IMR-90 (cell line): ENCODE results near the gene PDE6H. TPM values are rescaled to one million over a fixed set of nuclear protein-coding genes. Genes with fewer than 3 reads are reported as not detected.

ENCODE experiments used
- ATAC-seq: fragments of 200-7000 bp; cut with Tn5 transposase; 2 replicates; pipeline ENCODE4 v1.9.1; 2020; ENCODE audit warnings: low read depth, mild to moderate bottlenecking, moderate library complexity
- BruUV-seq: library from RNA; stranded (reverse); fragments of 400-500 nt; replicated peaks from 2 replicates; lab custom pipeline; 2021; lab: Mats Ljungman, UMichigan
- CTCF ChIA-PET: fragments of 300-600 bp; formaldehyde crosslinking; extraction: SDS; loops from one replicate; lab custom pipeline; 2021; ENCODE audit warnings: antibody characterized with exemption; lab: Yijun Ruan, JAX
- POLR2A ChIA-PET: fragments of 300-600 bp; sonication (Branson Sonifier 250); formaldehyde crosslinking; loops from one replicate; lab custom pipeline; 2022; ENCODE audit warnings: antibody characterized with exemption; ENCODE audit not compliant: unreplicated experiment; lab: Charles Lee
- DNase-seq: peaks from one replicate; pipeline ENCODE4 v3.0.0; 2013
- H2AFZ ChIP-seq: replicated peaks from 2 replicates; pipeline ENCODE3; 2013; ENCODE audit warnings: low read length, mild to moderate bottlenecking; ENCODE audit not compliant: poor library complexity
- H2AK5ac ChIP-seq: 2 replicates; pipeline ENCODE4 v1.6.1; 2013; ENCODE audit warnings: low read depth, low read length, inconsistent platforms
- H2AK9ac ChIP-seq: replicated peaks from 2 replicates; pipeline ENCODE3; 2013; ENCODE audit warnings: mild to moderate bottlenecking, low read depth, low read length, moderate library complexity; ENCODE audit not compliant: poor library complexity
- H2BK120ac ChIP-seq: 2 replicates; pipeline ENCODE4 v1.6.1; 2013; ENCODE audit warnings: low read depth, low read length, inconsistent platforms
- H2BK15ac ChIP-seq: 3 replicates; pipeline ENCODE4 v1.6.1; 2013; ENCODE audit warnings: low read depth, low read length, inconsistent platforms
- H2BK20ac ChIP-seq: 2 replicates; pipeline ENCODE4 v1.6.1; 2013; ENCODE audit warnings: low read depth, mild to moderate bottlenecking, inconsistent platforms, low read length, moderate library complexity
- H2BK5ac ChIP-seq: 2 replicates; pipeline ENCODE4 v1.6.1; 2013; ENCODE audit warnings: mild to moderate bottlenecking, low read depth, low read length, inconsistent platforms; ENCODE audit not compliant: poor library complexity, severe bottlenecking
- H3K14ac ChIP-seq: replicated peaks from 2 replicates; pipeline ENCODE4 v1.6.1; 2013; ENCODE audit warnings: low read depth, low read length, inconsistent platforms
- H3K18ac ChIP-seq: 2 replicates; pipeline ENCODE4 v1.6.1; 2013; ENCODE audit warnings: low read depth, low read length, control low read depth
- H3K23ac ChIP-seq: 2 replicates; pipeline ENCODE4 v1.6.1; 2013; ENCODE audit warnings: low read depth, low read length, inconsistent platforms
- H3K27ac ChIP-seq: 2 replicates; pipeline ENCODE4 v1.5.1; 2013; ENCODE audit warnings: mild to moderate bottlenecking, control low read depth, low read length; ENCODE audit not compliant: insufficient read depth
- H3K27me3 ChIP-seq: 2 replicates; pipeline ENCODE4 v1.6.1; 2013; ENCODE audit warnings: low read length; ENCODE audit not compliant: control insufficient read depth, insufficient read depth
- H3K36me3 ChIP-seq: 2 replicates; pipeline ENCODE4 v1.6.1; 2013; ENCODE audit warnings: low read length, mixed read lengths; ENCODE audit not compliant: control insufficient read depth, insufficient read depth
- H3K4ac ChIP-seq: 2 replicates; pipeline ENCODE4 v1.6.1; 2013; ENCODE audit warnings: low read depth, low read length, inconsistent platforms
- H3K4me1 ChIP-seq: 2 replicates; pipeline ENCODE4 v1.6.1; 2013; ENCODE audit warnings: low read length, mixed read lengths; ENCODE audit not compliant: control insufficient read depth, insufficient read depth
- H3K4me2 ChIP-seq: 2 replicates; pipeline ENCODE4 v1.6.1; 2013; ENCODE audit warnings: low read depth, mild to moderate bottlenecking, control low read depth, low read length, moderate library complexity
- H3K4me3 ChIP-seq: 2 replicates; pipeline ENCODE4 v1.5.1; 2013; ENCODE audit warnings: low read depth, mild to moderate bottlenecking, control low read depth, low read length, moderate library complexity; ENCODE audit not compliant: insufficient read depth
- H3K56ac ChIP-seq: 2 replicates; pipeline ENCODE4 v1.6.1; 2013; ENCODE audit warnings: low read length, inconsistent platforms; ENCODE audit not compliant: insufficient read depth; ENCODE audit errors: extremely low read depth
- H3K79me1 ChIP-seq, 2 experiments: 2 replicates each; pipeline ENCODE4 v1.6.1; 2013; ENCODE audit warnings: low read length in 2 of 2, inconsistent platforms in 1 of 2, low read depth in 1 of 2
- H3K9ac ChIP-seq: 2 replicates; pipeline ENCODE4 v1.6.1; 2013; ENCODE audit warnings: low read depth, low read length, control low read depth
- H3K9me1 ChIP-seq: 2 replicates; pipeline ENCODE4 v1.6.1; 2013; ENCODE audit warnings: low read length, inconsistent platforms; ENCODE audit not compliant: insufficient read depth
- H3K9me3 ChIP-seq: 2 replicates; pipeline ENCODE4 v1.6.1; 2013; ENCODE audit warnings: low read length; ENCODE audit not compliant: control insufficient read depth, insufficient read depth
- H4K20me1 ChIP-seq: 2 replicates; pipeline ENCODE4 v1.6.1; 2013; ENCODE audit warnings: low read length, inconsistent platforms; ENCODE audit not compliant: insufficient read depth
- H4K5ac ChIP-seq: 2 replicates; pipeline ENCODE4 v1.6.1; 2013; ENCODE audit warnings: mild to moderate bottlenecking, low read depth, low read length, control low read depth
- H4K8ac ChIP-seq, 2 experiments: 2 replicates each; pipeline ENCODE4 v1.6.1; 2013; ENCODE audit warnings: low read depth in 2 of 2, low read length in 2 of 2, control low read depth in 1 of 2, inconsistent platforms in 1 of 2
- H4K91ac ChIP-seq: 2 replicates; pipeline ENCODE4 v1.6.1; 2013; ENCODE audit warnings: low read depth, low read length, inconsistent platforms; ENCODE audit not compliant: insufficient read depth
- BHLHE40 ChIP-seq: fragments of 150-350 bp; IDR thresholded peaks from 2 replicates; pipeline ENCODE4 v1.6.1; 2016; ENCODE audit warnings: mild to moderate bottlenecking, low read depth, low read length
- CEBPB ChIP-seq: IDR thresholded peaks from 2 replicates; pipeline ENCODE4 v1.6.1; 2012; ENCODE audit warnings: low read depth, low read length, improper control_type of control experiment
- CHD1 ChIP-seq: IDR thresholded peaks from 2 replicates; pipeline ENCODE4 v1.6.1; 2012; ENCODE audit warnings: low read depth, low read length, improper control_type of control experiment
- FOS ChIP-seq: fragments of 150-350 bp; IDR thresholded peaks from 2 replicates; pipeline ENCODE4 v1.6.1; 2016; ENCODE audit warnings: low read depth, low read length
- MAFK ChIP-seq: IDR thresholded peaks from 2 replicates; pipeline ENCODE4 v1.6.1; 2012; ENCODE audit warnings: low read depth, low read length, improper control_type of control experiment
- MXI1 ChIP-seq: IDR thresholded peaks from 2 replicates; pipeline ENCODE4 v1.6.1; 2012; ENCODE audit warnings: low read depth, mild to moderate bottlenecking, low read length, moderate library complexity, borderline replicate concordance
- RAD21 ChIP-seq: IDR thresholded peaks from 2 replicates; pipeline ENCODE4 v1.6.1; 2012; ENCODE audit warnings: low read length, improper control_type of control experiment
- RCOR1 ChIP-seq: IDR thresholded peaks from 2 replicates; pipeline ENCODE4 v1.6.1; 2012; ENCODE audit warnings: mild to moderate bottlenecking, low read length, improper control_type of control experiment; ENCODE audit not compliant: insufficient replicate concordance
- RFX5 ChIP-seq: IDR thresholded peaks from 2 replicates; pipeline ENCODE4 v1.8.0; 2012; ENCODE audit warnings: low read depth, mild to moderate bottlenecking, low read length, moderate library complexity
- SMC3 ChIP-seq: fragments of 150-350 bp; IDR thresholded peaks from 2 replicates; pipeline ENCODE4 v1.6.1; 2016; ENCODE audit warnings: low read depth, mild to moderate bottlenecking, antibody characterized with exemption, low read length, moderate library complexity
- WGBS, 2 experiments: methylation state at CpG; one replicate each; pipeline versions ENCODE4 v1.1.5 to v1.1.7; 2013; ENCODE audit warnings: missing lambda C conversion rate in 2 of 2; ENCODE audit not compliant: insufficient read length in 1 of 2; ENCODE audit errors: extremely low coverage in 2 of 2; 5-methylcytosine and 5-hydroxymethylcytosine counted together
- dilution Hi-C: fragments of 300-500 bp; cut with HindIII; formaldehyde crosslinking; loops from one replicate; pipeline ENCODE4 v1.14.3; 2018; ENCODE audit warnings: low sequenced_read_pairs; ENCODE audit not compliant: unreplicated experiment
- in situ Hi-C: fragments of 300-500 bp; cut with MboI; formaldehyde crosslinking; loops from 3 replicates; pipeline ENCODE4 v1.14.3; 2019; ENCODE audit warnings: low sequenced_read_pairs, inconsistent platforms, mixed read lengths
- intact Hi-C: fragments of 100-400 bp; cut with micrococcal nuclease; formaldehyde crosslinking; loops from 2 replicates; pipeline ENCODE4 v1.10.0; 2022
- polyA plus RNA-seq, 3 experiments: library from polyadenylated mRNA; depleted of rRNA; stranded (reverse); fragments of >200 nt; gene quantifications; 2 replicates each; pipeline ENCODE4 v1.2.3, GENCODE V29; 2012; ENCODE audit warnings: low replicate concordance in 1 of 3
- total RNA-seq: library from RNA; depleted of rRNA; stranded (reverse); fragments of >200 nt; gene quantifications from 2 replicates; pipeline ENCODE4 v1.2.3, GENCODE V29; 2012
- TF ChIP-seq, protein P1 (sequence below): conservative IDR thresholded peaks from 2 replicates; pipeline ENCODE4 v1.5.1; 2012; ENCODE audit warnings: mild to moderate bottlenecking, low read depth, low read length, improper control_type of control experiment
- TF ChIP-seq, protein P2 (sequence below): fragments of 150-350 bp; IDR thresholded peaks from 2 replicates; pipeline ENCODE4 v1.6.1; 2017; ENCODE audit warnings: mild to moderate bottlenecking, antibody characterized with exemption, low read length, low read depth
- TF ChIP-seq, protein P3 (sequence below): fragments of 150-350 bp; IDR thresholded peaks from 2 replicates; pipeline ENCODE4 v1.6.1; 2016; ENCODE audit warnings: low read depth, mild to moderate bottlenecking, low read length, moderate library complexity, borderline replicate concordance

PDE6H gene
- total and polyA plus RNA-seq, 2 of the 4 experiments (the other 2 are of a cell fraction) = not detected

DNA sequence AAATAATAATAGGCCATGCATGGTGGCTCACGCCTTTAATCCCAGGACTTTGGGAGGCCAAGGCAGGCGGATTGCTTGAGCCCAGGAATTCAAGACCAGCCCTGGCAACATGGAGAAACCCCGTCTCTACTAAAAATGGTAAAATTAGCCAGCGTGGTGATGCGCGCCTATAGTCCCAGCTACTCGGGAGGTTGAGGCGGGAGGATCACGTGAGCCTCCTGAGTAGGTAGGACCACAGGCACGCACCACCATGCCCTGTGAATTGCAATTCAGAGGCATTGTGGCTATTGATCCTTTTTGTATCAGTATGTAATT, 13.8 kb upstream of the PDE6H start:
- ChIA-PET CTCF (no interaction called here), POLR2A (no interaction called here)
- H3K9me3 ChIP-seq = no peaks in the 10 kb centered on the region
- no peak overlapping the region for H2BK15ac ChIP-seq
- no peak overlapping the region for H2AFZ ChIP-seq
- intact Hi-C loops = no loop called here
- no peaks in the 10 kb centered on the region for H3K27me3 ChIP-seq
- no peak overlapping the region for H2AK9ac ChIP-seq
- no peak overlapping the region for H2BK120ac ChIP-seq
- H3K56ac ChIP-seq = no peak overlapping the region
- DNase-seq = no peak
- no peaks in the 10 kb centered on the region for H4K20me1 ChIP-seq
- 98% methylated on average over 7 of the region's 10 CpGs; no CpG with 5 or more reads in 1 of the 2 experiments for WGBS, 2 experiments
- in situ Hi-C loops = no loop called here
- peaks cover 3% of the 10 kb centered on the region; the same call in 1 of the 2 replicates for H3K9me1 ChIP-seq
- H4K91ac ChIP-seq = no peak overlapping the region
- H3K4ac ChIP-seq = no peak overlapping the region
- dilution Hi-C loops = no loop called here
- H3K4me3 ChIP-seq = no peak overlapping the region
- no peak overlapping the region for H4K8ac ChIP-seq
- H3K9ac ChIP-seq = no peak overlapping the region
- H3K27ac ChIP-seq = no peak overlapping the region
- H3K79me1 ChIP-seq = no peaks in the 10 kb centered on the region
- TF ChIP-seq MAFK (no peak), BHLHE40 (no peak), RCOR1 (no peak), RAD21 (no peak), CEBPB (no peak), CHD1 (no peak), FOS (no peak), SMC3 (no peak), MXI1 (no peak), RFX5 (no peak)
- TF ChIP-seq, protein P1, sequence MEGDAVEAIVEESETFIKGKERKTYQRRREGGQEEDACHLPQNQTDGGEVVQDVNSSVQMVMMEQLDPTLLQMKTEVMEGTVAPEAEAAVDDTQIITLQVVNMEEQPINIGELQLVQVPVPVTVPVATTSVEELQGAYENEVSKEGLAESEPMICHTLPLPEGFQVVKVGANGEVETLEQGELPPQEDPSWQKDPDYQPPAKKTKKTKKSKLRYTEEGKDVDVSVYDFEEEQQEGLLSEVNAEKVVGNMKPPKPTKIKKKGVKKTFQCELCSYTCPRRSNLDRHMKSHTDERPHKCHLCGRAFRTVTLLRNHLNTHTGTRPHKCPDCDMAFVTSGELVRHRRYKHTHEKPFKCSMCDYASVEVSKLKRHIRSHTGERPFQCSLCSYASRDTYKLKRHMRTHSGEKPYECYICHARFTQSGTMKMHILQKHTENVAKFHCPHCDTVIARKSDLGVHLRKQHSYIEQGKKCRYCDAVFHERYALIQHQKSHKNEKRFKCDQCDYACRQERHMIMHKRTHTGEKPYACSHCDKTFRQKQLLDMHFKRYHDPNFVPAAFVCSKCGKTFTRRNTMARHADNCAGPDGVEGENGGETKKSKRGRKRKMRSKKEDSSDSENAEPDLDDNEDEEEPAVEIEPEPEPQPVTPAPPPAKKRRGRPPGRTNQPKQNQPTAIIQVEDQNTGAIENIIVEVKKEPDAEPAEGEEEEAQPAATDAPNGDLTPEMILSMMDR = no peak
- TF ChIP-seq, protein P2, sequence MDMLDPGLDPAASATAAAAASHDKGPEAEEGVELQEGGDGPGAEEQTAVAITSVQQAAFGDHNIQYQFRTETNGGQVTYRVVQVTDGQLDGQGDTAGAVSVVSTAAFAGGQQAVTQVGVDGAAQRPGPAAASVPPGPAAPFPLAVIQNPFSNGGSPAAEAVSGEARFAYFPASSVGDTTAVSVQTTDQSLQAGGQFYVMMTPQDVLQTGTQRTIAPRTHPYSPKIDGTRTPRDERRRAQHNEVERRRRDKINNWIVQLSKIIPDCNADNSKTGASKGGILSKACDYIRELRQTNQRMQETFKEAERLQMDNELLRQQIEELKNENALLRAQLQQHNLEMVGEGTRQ = no peak
- TF ChIP-seq, protein P3, sequence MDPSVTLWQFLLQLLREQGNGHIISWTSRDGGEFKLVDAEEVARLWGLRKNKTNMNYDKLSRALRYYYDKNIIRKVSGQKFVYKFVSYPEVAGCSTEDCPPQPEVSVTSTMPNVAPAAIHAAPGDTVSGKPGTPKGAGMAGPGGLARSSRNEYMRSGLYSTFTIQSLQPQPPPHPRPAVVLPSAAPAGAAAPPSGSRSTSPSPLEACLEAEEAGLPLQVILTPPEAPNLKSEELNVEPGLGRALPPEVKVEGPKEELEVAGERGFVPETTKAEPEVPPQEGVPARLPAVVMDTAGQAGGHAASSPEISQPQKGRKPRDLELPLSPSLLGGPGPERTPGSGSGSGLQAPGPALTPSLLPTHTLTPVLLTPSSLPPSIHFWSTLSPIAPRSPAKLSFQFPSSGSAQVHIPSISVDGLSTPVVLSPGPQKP = no peak
- BruUV-seq = no TSS peak
- H3K23ac ChIP-seq = no peak overlapping the region
- no peak overlapping the region for H3K18ac ChIP-seq
- H2BK20ac ChIP-seq = no peak overlapping the region
- H3K4me2 ChIP-seq = no peak overlapping the region
- ATAC-seq = no peak
- H2AK5ac ChIP-seq = no peak overlapping the region
- H3K36me3 ChIP-seq = no peaks in the 10 kb centered on the region
- no peak overlapping the region for H2BK5ac ChIP-seq
- H3K4me1 ChIP-seq = peaks cover 3% of the 10 kb centered on the region; the same call in 1 of the 2 replicates
- no peak overlapping the region for H4K5ac ChIP-seq
- no peak overlapping the region for H3K14ac ChIP-seq
